ENCODE measurements around the gene KRT72. TPM values are rescaled to one million over a fixed set of nuclear protein-coding genes. Genes with fewer than 3 reads are reported as not detected.
"Not testable (repeated sequence)": the region's sequence is repeated elsewhere in the genome, so short reads cannot be mapped to it uniquely, and the experiment has no call there.

KRT72 gene
- total RNA-seq, 2 donors from 2014 or later = 0.43 TPM; not detected in 1

- Mint-ChIP-seq H3K27me3 (peaks cover 0 to 7% of the 10 kb centered on the region in 2 donors), H3K4me1 (ENCODE audit: low read depth in 2 of 2) (peaks cover 25 to 47% of the 10 kb centered on the region in 2 donors), H3K27ac (no peak overlapping the region), H3K9me3 (no peaks in the 10 kb centered on the region), H3K4me3 (no peak overlapping the region), H3K36me3 (no peaks in the 10 kb centered on the region)
- no peak for ATAC-seq
- no peak for DNase-seq (ENCODE audit: low spot score)
Observed at GRCh38 chr12:52607314-52607713, 6.1 kb upstream of the KRT72 start.

GRCh38 chr12:52606581-52607218 is 5.4 kb upstream of the KRT72 start:
- Mint-ChIP-seq H3K4me3 (no peak overlapping the region), H3K9me3 (no peaks in the 10 kb centered on the region), H3K27me3 (peaks cover 0 to 7% of the 10 kb centered on the region in 2 donors), H3K4me1 (ENCODE audit: low read depth in 2 of 2) (peaks cover 25 to 47% of the 10 kb centered on the region in 2 donors), H3K27ac (peak overlapping the region in 1 of 2 donors; percentile 36), H3K36me3 (no peaks in the 10 kb centered on the region)
- ATAC-seq = no peak
- DNase-seq (ENCODE audit: low spot score) = no peak

GRCh38 chr12:52606096-52606495 is 4.8 kb upstream of the KRT72 start:
- peaks cover 0 to 7% of the 10 kb centered on the region in 2 donors for H3K27me3 Mint-ChIP-seq

GRCh38 chr12:52605542-52605941 is 4.3 kb upstream of the KRT72 start:
- DNase-seq (ENCODE audit: low spot score) (no peak), ATAC-seq (peak; percentile 74 to 82)
- peaks cover 25 to 40% of the 10 kb centered on the region in 2 donors for H3K4me1 Mint-ChIP-seq (ENCODE audit: low read depth in 2 of 2)
- H3K27me3 Mint-ChIP-seq = peaks cover 0 to 8% of the 10 kb centered on the region in 2 donors
- no peaks in the 10 kb centered on the region for H3K36me3 Mint-ChIP-seq
- H3K4me3 Mint-ChIP-seq = no peak overlapping the region
- no peak overlapping the region for H3K27ac Mint-ChIP-seq
- H3K9me3 Mint-ChIP-seq = no peaks in the 10 kb centered on the region

More at GRCh38 chr12:52606096-52606495, 4.8 kb upstream of the KRT72 start:
- Mint-ChIP-seq H3K36me3 (no peaks in the 10 kb centered on the region), H3K4me3 (no peak overlapping the region), H3K27ac (no peak overlapping the region), H3K4me1 (ENCODE audit: low read depth in 2 of 2) (peaks cover 25 to 44% of the 10 kb centered on the region in 2 donors), H3K9me3 (no peaks in the 10 kb centered on the region)
- ATAC-seq = no peak
- no peak for DNase-seq (ENCODE audit: low spot score)

- H3K36me3 Mint-ChIP-seq = no peaks in the 10 kb centered on the region
- ATAC-seq = no peak
- H3K4me1 Mint-ChIP-seq (ENCODE audit: low read depth in 2 of 2) = peaks cover 25 to 39% of the 10 kb centered on the region in 2 donors
- no peak overlapping the region for H3K4me3 Mint-ChIP-seq
- no peak for DNase-seq (ENCODE audit: low spot score)
- no peaks in the 10 kb centered on the region for H3K9me3 Mint-ChIP-seq
- H3K27ac Mint-ChIP-seq = no peak overlapping the region
- H3K27me3 Mint-ChIP-seq = peaks cover 5 to 14% of the 10 kb centered on the region in 2 donors
Observed at GRCh38 chr12:52604859-52605258, 3.6 kb upstream of the KRT72 start.

GRCh38 chr12:52603314-52603713 is 2.1 kb upstream of the KRT72 start:
- Mint-ChIP-seq H3K27ac (no peak overlapping the region), H3K4me3 (no peak overlapping the region), H3K36me3 (no peaks in the 10 kb centered on the region), H3K4me1 (ENCODE audit: low read depth in 2 of 2) (peaks cover 18 to 31% of the 10 kb centered on the region in 2 donors), H3K9me3 (no peaks in the 10 kb centered on the region), H3K27me3 (peaks cover 5 to 23% of the 10 kb centered on the region in 2 donors)
- DNase-seq (ENCODE audit: low spot score) = no peak
- no peak for ATAC-seq

GRCh38 chr12:52602552-52602951 is 1.3 kb upstream of the KRT72 start:
- peaks cover 14 to 27% of the 10 kb centered on the region in 2 donors for H3K4me1 Mint-ChIP-seq (ENCODE audit: low read depth in 2 of 2)
- DNase-seq (ENCODE audit: low spot score) = no peak

GRCh38 chr12:52601671-52602070 is 408 bp upstream of the KRT72 start:
- no peaks in the 10 kb centered on the region for H3K9me3 Mint-ChIP-seq
- H3K36me3 Mint-ChIP-seq = no peaks in the 10 kb centered on the region
- DNase-seq (ENCODE audit: low spot score) = no peak
- ATAC-seq = no peak
- peaks cover 5 to 15% of the 10 kb centered on the region in 2 donors for H3K27me3 Mint-ChIP-seq
- H3K4me1 Mint-ChIP-seq (ENCODE audit: low read depth in 2 of 2) = peaks cover 12 to 25% of the 10 kb centered on the region in 2 donors
- no peak overlapping the region for H3K4me3 Mint-ChIP-seq
- no peak overlapping the region for H3K27ac Mint-ChIP-seq

More at GRCh38 chr12:52602552-52602951, 1.3 kb upstream of the KRT72 start:
- Mint-ChIP-seq H3K4me3 (no peak overlapping the region), H3K36me3 (no peaks in the 10 kb centered on the region), H3K9me3 (no peaks in the 10 kb centered on the region), H3K27me3 (peaks cover 5 to 18% of the 10 kb centered on the region in 2 donors), H3K27ac (peak overlapping the region in 1 of 2 donors; percentile 20)
- no peak for ATAC-seq

- H3K4me1 Mint-ChIP-seq (ENCODE audit: low read depth in 2 of 2) = peaks cover 6 to 18% of the 10 kb centered on the region in 2 donors
- H3K36me3 Mint-ChIP-seq = no peaks in the 10 kb centered on the region
- H3K27me3 Mint-ChIP-seq = peaks cover 5 to 15% of the 10 kb centered on the region in 2 donors
- H3K9me3 Mint-ChIP-seq = no peaks in the 10 kb centered on the region
- ATAC-seq (no peak), DNase-seq (ENCODE audit: low spot score) (no peak)
- H3K27ac Mint-ChIP-seq = no peak overlapping the region
- H3K4me3 Mint-ChIP-seq = no peak overlapping the region
Observed at GRCh38 chr12:52600475-52600874, 788 bp downstream of the KRT72 start.

- DNase-seq (ENCODE audit: low spot score) (no peak), ATAC-seq (no peak)
- Mint-ChIP-seq H3K27ac (no peak overlapping the region), H3K36me3 (no peaks in the 10 kb centered on the region), H3K27me3 (peaks cover 5 to 15% of the 10 kb centered on the region in 2 donors), H3K4me3 (no peak overlapping the region), H3K4me1 (ENCODE audit: low read depth in 2 of 2) (peaks cover 2 to 16% of the 10 kb centered on the region in 2 donors), H3K9me3 (no peaks in the 10 kb centered on the region)
Observed at GRCh38 chr12:52600071-52600470, 1.2 kb downstream of the KRT72 start.

GRCh38 chr12:52598966-52599365 is 2.3 kb downstream of the KRT72 start:
- Mint-ChIP-seq H3K36me3 (no peaks in the 10 kb centered on the region), H3K27ac (no peak overlapping the region), H3K9me3 (no peaks in the 10 kb centered on the region), H3K27me3 (peaks cover 5 to 15% of the 10 kb centered on the region in 2 donors), H3K4me1 (ENCODE audit: low read depth in 2 of 2) (peaks cover 0 to 14% of the 10 kb centered on the region in 2 donors), H3K4me3 (no peak overlapping the region)
- ATAC-seq = no peak
- DNase-seq (ENCODE audit: low spot score) = no peak

- ATAC-seq; H3K27ac Mint-ChIP-seq; H3K36me3 Mint-ChIP-seq; H3K4me1 Mint-ChIP-seq (ENCODE audit: low read depth in 2 of 2); H3K4me3 Mint-ChIP-seq; H3K9me3 Mint-ChIP-seq; H3K27me3 Mint-ChIP-seq; DNase-seq (ENCODE audit: low spot score): not testable (repeated sequence)
Observed at GRCh38 chr12:52594237-52594636, 7.0 kb downstream of the KRT72 start.

GRCh38 chr12:52591521-52591920 is 9.7 kb downstream of the KRT72 start:
- H3K27me3 Mint-ChIP-seq = peaks cover 0 to 7% of the 10 kb centered on the region in 2 donors
- H3K4me1 Mint-ChIP-seq (ENCODE audit: low read depth in 2 of 2) = peaks cover 10 to 11% of the 10 kb centered on the region in 2 donors
- ATAC-seq (no peak), DNase-seq (ENCODE audit: low spot score) (no peak)
- H3K9me3 Mint-ChIP-seq = no peaks in the 10 kb centered on the region
- no peaks in the 10 kb centered on the region for H3K36me3 Mint-ChIP-seq
- no peak overlapping the region for H3K27ac Mint-ChIP-seq
- no peak overlapping the region for H3K4me3 Mint-ChIP-seq

GRCh38 chr12:52590021-52590420 is 11.2 kb downstream of the KRT72 start:
- peaks cover 0 to 7% of the 10 kb centered on the region in 2 donors for H3K27me3 Mint-ChIP-seq
- H3K4me3 Mint-ChIP-seq = no peak overlapping the region
- no peak overlapping the region for H3K27ac Mint-ChIP-seq
- H3K36me3 Mint-ChIP-seq = no peaks in the 10 kb centered on the region
- peaks cover 22 to 23% of the 10 kb centered on the region in 2 donors for H3K4me1 Mint-ChIP-seq (ENCODE audit: low read depth in 2 of 2)
- ATAC-seq (no peak), DNase-seq (ENCODE audit: low spot score) (no peak)
- no peaks in the 10 kb centered on the region for H3K9me3 Mint-ChIP-seq

Measured in natural killer cell treated with Interleukin-12 subunit alpha and Interleukin-12 subunit beta and Interleukin-15 and Interleukin-18, amount 100 ng/mL, for 72 hours (primary cell).